Measurements from ENCODE around the gene CD9.

DNA sequence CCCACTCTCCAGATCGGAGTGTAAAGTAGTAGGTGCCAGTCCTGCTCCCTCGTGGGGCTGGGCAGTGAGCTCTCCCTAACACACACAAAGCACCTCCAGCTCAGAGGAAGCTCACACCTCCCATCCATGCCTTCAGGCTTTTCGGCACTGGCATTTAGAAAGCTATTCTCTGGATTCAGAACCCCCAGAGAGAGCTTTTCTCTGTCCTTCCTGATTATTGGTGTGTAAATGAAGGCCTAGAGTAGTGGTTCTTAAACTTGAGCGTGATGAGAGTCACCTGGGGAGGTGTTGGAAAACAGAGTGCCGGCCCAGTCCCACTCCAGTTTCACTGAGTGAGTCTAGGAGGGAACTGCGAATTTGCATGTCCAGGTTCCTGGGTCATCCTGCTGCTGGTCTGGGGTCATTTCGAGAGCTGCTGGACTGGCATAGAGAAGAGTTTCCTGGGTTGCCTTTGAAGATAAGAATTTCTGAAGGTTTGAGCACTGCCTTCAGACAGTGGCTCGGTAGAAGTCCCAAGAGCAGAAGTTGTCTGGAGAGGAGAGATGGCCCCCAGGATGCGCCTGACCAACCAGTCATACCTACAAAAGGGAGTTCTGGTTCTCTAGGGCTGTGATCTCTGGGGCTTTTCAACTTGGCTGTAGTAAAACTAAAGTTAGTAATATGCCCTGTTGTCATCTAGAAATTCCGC is 15.1 kb downstream of the CD9 start:
- TF ChIP-seq, protein P1, sequence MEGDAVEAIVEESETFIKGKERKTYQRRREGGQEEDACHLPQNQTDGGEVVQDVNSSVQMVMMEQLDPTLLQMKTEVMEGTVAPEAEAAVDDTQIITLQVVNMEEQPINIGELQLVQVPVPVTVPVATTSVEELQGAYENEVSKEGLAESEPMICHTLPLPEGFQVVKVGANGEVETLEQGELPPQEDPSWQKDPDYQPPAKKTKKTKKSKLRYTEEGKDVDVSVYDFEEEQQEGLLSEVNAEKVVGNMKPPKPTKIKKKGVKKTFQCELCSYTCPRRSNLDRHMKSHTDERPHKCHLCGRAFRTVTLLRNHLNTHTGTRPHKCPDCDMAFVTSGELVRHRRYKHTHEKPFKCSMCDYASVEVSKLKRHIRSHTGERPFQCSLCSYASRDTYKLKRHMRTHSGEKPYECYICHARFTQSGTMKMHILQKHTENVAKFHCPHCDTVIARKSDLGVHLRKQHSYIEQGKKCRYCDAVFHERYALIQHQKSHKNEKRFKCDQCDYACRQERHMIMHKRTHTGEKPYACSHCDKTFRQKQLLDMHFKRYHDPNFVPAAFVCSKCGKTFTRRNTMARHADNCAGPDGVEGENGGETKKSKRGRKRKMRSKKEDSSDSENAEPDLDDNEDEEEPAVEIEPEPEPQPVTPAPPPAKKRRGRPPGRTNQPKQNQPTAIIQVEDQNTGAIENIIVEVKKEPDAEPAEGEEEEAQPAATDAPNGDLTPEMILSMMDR (IDR thresholded peaks at IDR 0.05), result no peak
- no peak for TF ChIP-seq POLR2A (IDR thresholded peaks at IDR 0.05)

Measured in esophagus squamous epithelium (tissue), 4 donors.